Measurements from ENCODE around the gene NFIA. TPM values are rescaled to one million over a fixed set of nuclear protein-coding genes. Genes with fewer than 3 reads are reported as not detected.

NFIA gene
- total and polyA plus RNA-seq, 7 donors, result 4.0 to 42.7 (median 30.6) TPM

DNA sequence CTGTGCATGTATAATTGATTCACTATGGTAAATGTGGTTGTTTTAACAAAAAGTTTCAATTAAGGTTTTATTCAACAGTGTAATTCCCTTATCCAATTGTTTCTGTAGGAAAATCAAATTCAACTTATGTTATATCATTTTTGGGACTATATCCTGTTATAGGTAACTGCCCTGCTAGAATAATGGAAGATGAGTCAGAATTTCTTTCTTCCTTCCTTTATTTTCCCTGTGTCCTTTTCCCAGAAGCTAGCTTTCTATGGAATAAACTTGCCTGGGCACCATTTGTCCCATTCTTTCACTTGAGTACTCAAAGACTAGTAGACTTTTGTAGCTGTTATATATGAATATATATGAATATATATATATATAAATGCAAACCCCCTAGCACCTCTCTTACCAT is 341.3 kb downstream of the NFIA start:
- no peak for DNase-seq

DNA sequence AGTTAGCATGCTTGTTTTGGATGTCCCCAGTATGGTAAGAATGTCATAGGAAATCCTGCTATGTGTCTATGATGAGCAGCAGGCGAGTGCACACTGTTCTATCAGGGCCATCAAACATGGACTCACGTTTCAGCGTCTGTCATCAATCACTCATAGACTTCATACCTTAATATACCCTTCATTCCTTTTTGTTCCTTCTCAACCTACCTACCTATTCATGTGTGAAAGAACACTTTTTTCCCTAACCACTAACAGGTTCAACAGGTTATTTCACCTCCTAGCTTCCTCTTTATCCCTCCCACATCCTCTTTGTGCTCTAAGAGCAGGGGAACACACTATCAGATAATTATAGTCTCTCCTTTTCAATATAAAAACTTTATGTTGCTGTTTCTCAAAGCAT is 342.0 kb downstream of the NFIA start:
- TF ChIP-seq, protein P1, sequence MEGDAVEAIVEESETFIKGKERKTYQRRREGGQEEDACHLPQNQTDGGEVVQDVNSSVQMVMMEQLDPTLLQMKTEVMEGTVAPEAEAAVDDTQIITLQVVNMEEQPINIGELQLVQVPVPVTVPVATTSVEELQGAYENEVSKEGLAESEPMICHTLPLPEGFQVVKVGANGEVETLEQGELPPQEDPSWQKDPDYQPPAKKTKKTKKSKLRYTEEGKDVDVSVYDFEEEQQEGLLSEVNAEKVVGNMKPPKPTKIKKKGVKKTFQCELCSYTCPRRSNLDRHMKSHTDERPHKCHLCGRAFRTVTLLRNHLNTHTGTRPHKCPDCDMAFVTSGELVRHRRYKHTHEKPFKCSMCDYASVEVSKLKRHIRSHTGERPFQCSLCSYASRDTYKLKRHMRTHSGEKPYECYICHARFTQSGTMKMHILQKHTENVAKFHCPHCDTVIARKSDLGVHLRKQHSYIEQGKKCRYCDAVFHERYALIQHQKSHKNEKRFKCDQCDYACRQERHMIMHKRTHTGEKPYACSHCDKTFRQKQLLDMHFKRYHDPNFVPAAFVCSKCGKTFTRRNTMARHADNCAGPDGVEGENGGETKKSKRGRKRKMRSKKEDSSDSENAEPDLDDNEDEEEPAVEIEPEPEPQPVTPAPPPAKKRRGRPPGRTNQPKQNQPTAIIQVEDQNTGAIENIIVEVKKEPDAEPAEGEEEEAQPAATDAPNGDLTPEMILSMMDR (IDR thresholded peaks at IDR 0.05), result no peak
- 54 to 86% (median 56%) methylated on average over 3 of the region's 3 CpGs for WGBS, 3 donors
- H3K27ac ChIP-seq, result no peak overlapping the region

More for the DNA sequence above, 341.3 kb downstream of the NFIA start:
- intact Hi-C loops (cut with DNase I), result loop anchor here in 1 of 2 donors (1.0 to 10.0 kb wide), 2 partner anchors 25 to 1009 kb away; no protein-coding TSS in a partner anchor
- Histone ChIP-seq H3K36me3 (ENCODE audit: insufficient read depth in 1 of 2, low read depth in 1 of 2) (no peaks in the 10 kb centered on the region), H3K4me3 (no peak overlapping the region), H3K27me3 (ENCODE audit: insufficient read depth in 3 of 3, low read length in 2 of 3) (no peaks in the 10 kb centered on the region), H3K9me3 (no peaks in the 10 kb centered on the region), H3K27ac (no peak overlapping the region), H3K4me1 (peaks cover 25% of the 10 kb centered on the region)
- ATAC-seq, result no peak
- TF ChIP-seq, protein P1 (IDR thresholded peaks at IDR 0.05), result no peak

DNA sequence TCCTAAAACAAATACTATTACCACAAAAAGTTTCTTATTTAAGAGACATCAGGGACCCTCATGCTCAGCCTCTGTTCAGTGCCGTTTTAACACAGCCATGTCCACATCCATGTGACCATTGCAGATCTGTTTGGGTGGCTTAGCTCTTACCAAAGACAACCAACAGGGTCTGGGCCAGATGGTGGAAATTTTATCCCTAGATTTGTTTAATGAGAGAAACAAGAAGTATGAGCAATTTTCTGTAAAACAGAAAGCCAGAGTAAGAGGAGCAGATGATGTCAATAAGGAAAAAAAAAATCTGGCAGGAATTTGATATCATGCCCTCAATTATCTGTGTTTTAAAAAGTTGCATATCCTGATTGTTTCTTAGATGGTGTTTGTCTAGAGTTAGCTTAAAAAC is 342.7 kb downstream of the NFIA start:
- ATAC-seq (no peak), DNase-seq (no peak)
- H3K27ac ChIP-seq, result no peak overlapping the region
- intact Hi-C loops (cut with DNase I), result loop anchor here in 1 of 2 donors (10.0 kb wide), 1 partner anchor 1010 kb away; no protein-coding TSS in a partner anchor
- no peaks in the 10 kb centered on the region for H3K27me3 ChIP-seq (ENCODE audit: insufficient read depth in 3 of 3, low read length in 2 of 3)
- no peaks in the 10 kb centered on the region for H3K36me3 ChIP-seq (ENCODE audit: insufficient read depth in 1 of 2, low read depth in 1 of 2)
- no peak overlapping the region for H3K4me3 ChIP-seq
- 46 to 68% (median 57%) methylated on average over 1 of the region's 1 CpG for WGBS, 3 donors
- H3K4me1 ChIP-seq, result peaks cover 19% of the 10 kb centered on the region
- no peaks in the 10 kb centered on the region for H3K9me3 ChIP-seq
- TF ChIP-seq, protein P1 (IDR thresholded peaks at IDR 0.05), result no peak

More for the DNA sequence above, 342.0 kb downstream of the NFIA start:
- intact Hi-C loops (cut with DNase I), result loop anchor here in 1 of 2 donors (10.0 kb wide), 1 partner anchor 1010 kb away; no protein-coding TSS in a partner anchor
- DNase-seq (no peak), ATAC-seq (no peak)
- Histone ChIP-seq H3K4me3 (no peak overlapping the region), H3K9me3 (no peaks in the 10 kb centered on the region), H3K4me1 (peaks cover 23% of the 10 kb centered on the region), H3K27me3 (ENCODE audit: insufficient read depth in 3 of 3, low read length in 2 of 3) (no peaks in the 10 kb centered on the region), H3K36me3 (ENCODE audit: insufficient read depth in 1 of 2, low read depth in 1 of 2) (no peaks in the 10 kb centered on the region)

DNA sequence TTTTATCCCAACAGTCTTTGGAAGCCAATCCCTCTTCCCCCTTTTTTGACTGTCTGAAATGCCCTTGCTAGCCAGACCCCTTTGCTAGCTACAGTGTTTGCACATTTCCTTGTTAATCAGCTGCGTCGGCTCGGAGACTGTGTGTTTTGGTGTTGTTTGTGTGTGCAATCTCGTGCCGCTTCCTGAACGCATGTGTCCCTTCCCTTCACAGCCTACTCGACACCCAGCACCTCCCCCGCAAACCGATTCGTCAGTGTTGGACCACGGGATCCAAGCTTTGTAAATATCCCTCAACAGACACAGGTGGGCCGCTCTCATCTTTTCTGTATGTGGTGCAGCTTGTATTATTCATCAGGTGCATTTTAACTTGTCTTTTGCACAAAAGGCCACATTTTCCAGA is 343.9 kb downstream of the NFIA start:
- TF ChIP-seq, protein P1 (IDR thresholded peaks at IDR 0.05), result no peak
- intact Hi-C loops (cut with DNase I), result loop anchor here in 1 of 2 donors (10.0 kb wide), 1 partner anchor 1011 kb away; no protein-coding TSS in a partner anchor
- no peaks in the 10 kb centered on the region for H3K27me3 ChIP-seq (ENCODE audit: insufficient read depth in 3 of 3, low read length in 2 of 3)
- DNase-seq (no peak), ATAC-seq (peak in 2 of 4 donors; percentile 61 to 65)
- H3K9me3 ChIP-seq, result no peaks in the 10 kb centered on the region
- peaks cover 19% of the 10 kb centered on the region for H3K4me1 ChIP-seq
- no peaks in the 10 kb centered on the region for H3K36me3 ChIP-seq (ENCODE audit: insufficient read depth in 1 of 2, low read depth in 1 of 2)
- WGBS, 3 donors, result 43 to 59% (median 45%) methylated on average over 12 of the region's 12 CpGs
- H3K27ac ChIP-seq, result no peak overlapping the region
- no peak overlapping the region for H3K4me3 ChIP-seq

DNA sequence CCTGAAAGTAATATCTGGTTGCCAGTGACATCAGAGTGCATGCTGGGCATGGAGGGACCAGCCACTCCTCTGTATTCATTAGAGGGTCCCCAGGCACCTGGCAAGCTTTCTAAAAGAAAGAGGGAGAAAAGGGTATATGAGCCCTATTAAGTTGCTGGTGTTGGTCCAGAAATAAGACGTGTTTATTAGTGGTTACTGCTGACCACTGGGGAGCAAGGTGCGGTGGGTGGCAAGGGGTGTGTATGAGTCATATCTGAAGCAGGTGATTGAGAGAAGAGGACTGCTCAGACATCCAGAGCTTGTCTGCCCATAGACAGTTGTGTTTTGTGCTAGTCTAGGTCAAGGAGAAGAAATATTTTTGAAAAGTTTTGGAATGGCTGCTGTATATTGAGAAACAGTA is 344.5 kb downstream of the NFIA start:
- no peak for ATAC-seq
- Histone ChIP-seq H3K4me3 (no peak overlapping the region), H3K4me1 (peaks cover 19% of the 10 kb centered on the region), H3K27ac (no peak overlapping the region), H3K36me3 (ENCODE audit: insufficient read depth in 1 of 2, low read depth in 1 of 2) (no peaks in the 10 kb centered on the region), H3K27me3 (ENCODE audit: insufficient read depth in 3 of 3, low read length in 2 of 3) (no peaks in the 10 kb centered on the region), H3K9me3 (no peaks in the 10 kb centered on the region)
- 60 to 69% (median 61%) methylated on average over 2 of the region's 2 CpGs for WGBS, 3 donors
- intact Hi-C loops (cut with DNase I), result loop anchor here in 1 of 2 donors (10.0 kb wide), 1 partner anchor 1012 kb away; no protein-coding TSS in a partner anchor
- DNase-seq, result no peak
- TF ChIP-seq, protein P1 (IDR thresholded peaks at IDR 0.05), result no peak

Data from psoas muscle (tissue), 8 donors.